CD14-positive monocyte (primary cell): Measurements from ENCODE around the gene ATP5IF1. TPM values are rescaled to one million over a fixed set of nuclear protein-coding genes. Genes with fewer than 3 reads are reported as not detected.

Source experiments
- DNase-seq, 3 donors: peaks; one replicate each; pipeline ENCODE4 v3.0.0-alpha.2; 2011 to 2022
- H2AFZ ChIP-seq: 2 replicates; pipeline ENCODE4 v1.6.0; 2012; ENCODE audit warnings: mild to moderate bottlenecking, low read depth, low read length, inconsistent platforms; ENCODE audit not compliant: insufficient read depth, poor library complexity, severe bottlenecking
- H3K27ac ChIP-seq, 2 donors: 1 replicate in 1 of 2; 2 replicates in 1 of 2; pipeline ENCODE4 v1.5.1; 2012 to 2013; ENCODE audit warnings: low read length in 2 of 2, control low read depth in 1 of 2, inconsistent platforms in 1 of 2, low read depth in 1 of 2, mild to moderate bottlenecking in 1 of 2
- H3K27me3 ChIP-seq, 2 donors: one replicate each; pipeline versions ENCODE4 v1.6.0 to v1.6.1; 2011 to 2013; ENCODE audit warnings: low read length in 2 of 2; ENCODE audit not compliant: control insufficient read depth in 2 of 2, insufficient read depth in 2 of 2
- H3K36me3 ChIP-seq, 2 donors: replicated peaks in 1 of 2; 1 replicate in 1 of 2; 2 replicates in 1 of 2; pipeline versions ENCODE4 v1.5.1 to v1.6.1; 2012 to 2013; ENCODE audit warnings: low read length in 2 of 2, control low read depth in 1 of 2, inconsistent platforms in 1 of 2, mild to moderate bottlenecking in 1 of 2; ENCODE audit not compliant: insufficient read depth in 2 of 2, control insufficient read depth in 1 of 2
- H3K4me1 ChIP-seq, 2 donors: 1 replicate in 1 of 2; 2 replicates in 1 of 2; pipeline versions ENCODE4 v1.5.1 to v1.6.1; 2012 to 2013; ENCODE audit warnings: low read length in 2 of 2, control low read depth in 1 of 2, inconsistent platforms in 1 of 2, mild to moderate bottlenecking in 1 of 2, moderate library complexity in 1 of 2; ENCODE audit not compliant: insufficient read depth in 2 of 2, control insufficient read depth in 1 of 2
- H3K4me2 ChIP-seq: replicated peaks from 2 replicates; pipeline ENCODE3; 2012; ENCODE audit warnings: low read length, moderate library complexity, mild to moderate bottlenecking; ENCODE audit not compliant: poor library complexity, severe bottlenecking; ENCODE audit errors: extremely low read depth
- H3K4me3 ChIP-seq, 3 experiments: fragments of 200-600 bp in 1 of 3; sonication (generic) in 1 of 3; replicated peaks in 1 of 3; 1 replicate in 2 of 3; 2 replicates in 1 of 3; pipeline ENCODE4 v1.5.1; 2011 to 2013; ENCODE audit warnings: low read length in 3 of 3, mild to moderate bottlenecking in 3 of 3, control low read depth in 2 of 3, low read depth in 2 of 3, inconsistent platforms in 1 of 3, moderate library complexity in 1 of 3
- H3K79me2 ChIP-seq: 2 replicates; pipeline ENCODE4 v1.6.0; 2012; ENCODE audit warnings: mild to moderate bottlenecking, control low read depth, inconsistent platforms, low read length, moderate library complexity; ENCODE audit not compliant: insufficient read depth
- H3K9ac ChIP-seq: 2 replicates; pipeline ENCODE4 v1.6.0; 2017; ENCODE audit warnings: low read length, mild to moderate bottlenecking; ENCODE audit not compliant: insufficient read depth, poor library complexity, severe bottlenecking
- H3K9me3 ChIP-seq, 2 donors: replicated peaks in 1 of 2; 1 replicate in 1 of 2; 2 replicates in 1 of 2; pipeline versions ENCODE4 v1.5.1 to v1.6.1; 2012 to 2013; ENCODE audit warnings: low read length in 2 of 2, control low read depth in 1 of 2; ENCODE audit not compliant: control insufficient read depth in 1 of 2, insufficient read depth in 1 of 2
- H4K20me1 ChIP-seq: 2 replicates; pipeline ENCODE4 v1.6.0; 2012; ENCODE audit warnings: mild to moderate bottlenecking, low read length, control low read depth, moderate library complexity; ENCODE audit not compliant: insufficient read depth
- H3K27ac Mint-ChIP-seq, 7 donors: one replicate each; pipeline ENCODE4 v1.8.0; 2020; ENCODE audit warnings: mild to moderate bottlenecking in 7 of 7, mixed read lengths in 7 of 7, moderate library complexity in 6 of 7, inconsistent platforms in 2 of 7
- H3K27me3 Mint-ChIP-seq, 3 donors: one replicate each; pipeline ENCODE4 v1.8.0; 2021 to 2022; ENCODE audit warnings: low read depth in 3 of 3, mild to moderate bottlenecking in 3 of 3, mixed read lengths in 3 of 3, moderate library complexity in 3 of 3, inconsistent platforms in 1 of 3
- H3K36me3 Mint-ChIP-seq, 2 donors: one replicate each; pipeline ENCODE4 v1.8.0; 2020; ENCODE audit warnings: mixed read lengths in 2 of 2, inconsistent platforms in 1 of 2, mild to moderate bottlenecking in 1 of 2
- H3K4me1 Mint-ChIP-seq: one replicate; pipeline ENCODE4 v1.8.0; 2020; ENCODE audit warnings: mild to moderate bottlenecking, mixed read lengths
- H3K4me3 Mint-ChIP-seq, 2 donors: one replicate each; pipeline ENCODE4 v1.8.0; 2020; ENCODE audit warnings: mild to moderate bottlenecking in 2 of 2, mixed read lengths in 2 of 2, moderate library complexity in 1 of 2
- H3K9me3 Mint-ChIP-seq, 7 donors: one replicate each; pipeline ENCODE4 v1.8.0; 2020 to 2022; ENCODE audit warnings: mixed read lengths in 7 of 7, mild to moderate bottlenecking in 6 of 7, moderate library complexity in 6 of 7, inconsistent platforms in 2 of 7
- CTCF ChIP-seq: fragments of 200-600 bp; IDR thresholded peaks from one replicate; pipeline ENCODE4 v1.8.0; 2022; ENCODE audit warnings: antibody characterized with exemption, mild to moderate bottlenecking
- WGBS: methylation state at CpG from one replicate; pipeline ENCODE4 v1.1.5; 2013; ENCODE audit warnings: missing lambda C conversion rate; ENCODE audit not compliant: insufficient coverage; 5-methylcytosine and 5-hydroxymethylcytosine counted together
- intact Hi-C, 2 donors: fragments of 100-400 bp; cut with micrococcal nuclease; formaldehyde crosslinking; loops; one replicate each; pipeline versions ENCODE4 v1.15.0 to v1.15.1; 2023
- polyA plus RNA-seq, 3 donors: library from polyadenylated mRNA; depleted of rRNA in 1 of 3; unstranded in 2 of 3; stranded (reverse) in 1 of 3; fragments of 300-500 nt in 2 of 3; fragments of >200 nt in 1 of 3; fragmentation: Illumina TruSeq in 2 of 3; gene quantifications; 1 replicate in 2 of 3; 2 replicates in 1 of 3; pipeline ENCODE4 v1.2.3, GENCODE V29; 2012 to 2021

The ATP5IF1 gene
- polyA plus RNA-seq, 3 donors, result 118 to 339 (median 296) TPM

DNA sequence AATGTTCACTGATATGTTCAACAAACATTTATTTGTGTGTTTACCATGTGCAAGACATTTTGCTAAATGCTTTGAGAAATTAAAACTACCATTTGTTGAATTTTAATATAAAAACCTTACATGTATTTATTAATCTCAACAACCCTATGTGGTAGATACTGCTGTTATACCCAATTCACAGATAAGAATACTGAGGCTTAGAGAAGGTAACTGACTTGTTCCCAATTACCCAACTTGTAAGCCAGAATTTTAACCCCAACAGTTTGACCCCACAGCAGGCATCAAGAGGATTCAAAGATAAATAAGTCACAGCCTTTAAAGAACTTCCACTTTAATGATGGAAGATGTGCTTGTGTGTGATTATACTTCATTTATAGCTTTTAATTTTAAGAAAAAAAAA lies 6.8 kb upstream of the ATP5IF1 start:
- no peak overlapping the region for H3K4me3 Mint-ChIP-seq
- no peaks in the 10 kb centered on the region for H3K9me3 ChIP-seq

GRCh38 chr1:28229996-28230395 lies 5.9 kb upstream of the ATP5IF1 start:
- Mint-ChIP-seq H3K27me3 (peaks cover 0 to 2% (median 0%) of the 10 kb centered on the region in 3 donors), H3K9me3 (no peaks in the 10 kb centered on the region), H3K36me3 (peaks cover 39 to 53% of the 10 kb centered on the region in 2 donors), H3K4me3 (no peak overlapping the region), H3K27ac (no peak overlapping the region), H3K4me1 (peaks cover 13% of the 10 kb centered on the region)
- Histone ChIP-seq H3K27me3 (no peaks in the 10 kb centered on the region), H2AFZ (no peak overlapping the region), H3K9ac (no peak overlapping the region), H3K79me2 (peaks cover 63% of the 10 kb centered on the region), H3K4me3 (no peak overlapping the region), H3K36me3 (peaks cover 44 to 56% of the 10 kb centered on the region in 2 donors), H3K4me1 (peaks cover 15 to 20% of the 10 kb centered on the region in 2 donors), H3K9me3 (no peaks in the 10 kb centered on the region), H3K4me2 (no peak overlapping the region), H3K27ac (no peak overlapping the region), H4K20me1 (no peaks in the 10 kb centered on the region)
- no peak for DNase-seq
- intact Hi-C loops, result loop anchor here in 1 of 2 donors (10.0 kb wide), 1 partner anchor 385 kb away; no protein-coding TSS in a partner anchor
- no peak for TF ChIP-seq CTCF
- WGBS, result no CpG with 5 or more reads among the region's 2 CpGs

More for the DNA sequence above, 6.8 kb upstream of the ATP5IF1 start:
- no peak overlapping the region for H3K27ac ChIP-seq
- H2AFZ ChIP-seq, result no peak overlapping the region
- no peak for DNase-seq
- peaks cover 52 to 65% of the 10 kb centered on the region in 2 donors for H3K36me3 ChIP-seq
- peaks cover 14 to 20% of the 10 kb centered on the region in 2 donors for H3K4me1 ChIP-seq
- intact Hi-C loops, result loop anchor here in 1 of 2 donors (10.0 kb wide), 1 partner anchor 384 kb away; no protein-coding TSS in a partner anchor
- Mint-ChIP-seq H3K9me3 (no peaks in the 10 kb centered on the region), H3K4me1 (peaks cover 13% of the 10 kb centered on the region), H3K27ac (no peak overlapping the region), H3K36me3 (peaks cover 45 to 63% of the 10 kb centered on the region in 2 donors), H3K27me3 (peaks cover 0 to 2% (median 0%) of the 10 kb centered on the region in 3 donors)
- H4K20me1 ChIP-seq, result no peaks in the 10 kb centered on the region
- no peak overlapping the region for H3K4me3 ChIP-seq
- H3K27me3 ChIP-seq, result no peaks in the 10 kb centered on the region
- no peak for TF ChIP-seq CTCF
- peaks cover 69% of the 10 kb centered on the region for H3K79me2 ChIP-seq
- no peak overlapping the region for H3K9ac ChIP-seq
- no peak overlapping the region for H3K4me2 ChIP-seq
